Measurements from ENCODE around the gene NTN4. TPM values are rescaled to one million over a fixed set of nuclear protein-coding genes. Genes with fewer than 3 reads are reported as not detected.

NTN4 gene
- polyA plus RNA-seq (2013, experiment 1 of 2), result 0.73 TPM
- 0.70 TPM for polyA plus RNA-seq (2013, experiment 2 of 2)

DNA sequence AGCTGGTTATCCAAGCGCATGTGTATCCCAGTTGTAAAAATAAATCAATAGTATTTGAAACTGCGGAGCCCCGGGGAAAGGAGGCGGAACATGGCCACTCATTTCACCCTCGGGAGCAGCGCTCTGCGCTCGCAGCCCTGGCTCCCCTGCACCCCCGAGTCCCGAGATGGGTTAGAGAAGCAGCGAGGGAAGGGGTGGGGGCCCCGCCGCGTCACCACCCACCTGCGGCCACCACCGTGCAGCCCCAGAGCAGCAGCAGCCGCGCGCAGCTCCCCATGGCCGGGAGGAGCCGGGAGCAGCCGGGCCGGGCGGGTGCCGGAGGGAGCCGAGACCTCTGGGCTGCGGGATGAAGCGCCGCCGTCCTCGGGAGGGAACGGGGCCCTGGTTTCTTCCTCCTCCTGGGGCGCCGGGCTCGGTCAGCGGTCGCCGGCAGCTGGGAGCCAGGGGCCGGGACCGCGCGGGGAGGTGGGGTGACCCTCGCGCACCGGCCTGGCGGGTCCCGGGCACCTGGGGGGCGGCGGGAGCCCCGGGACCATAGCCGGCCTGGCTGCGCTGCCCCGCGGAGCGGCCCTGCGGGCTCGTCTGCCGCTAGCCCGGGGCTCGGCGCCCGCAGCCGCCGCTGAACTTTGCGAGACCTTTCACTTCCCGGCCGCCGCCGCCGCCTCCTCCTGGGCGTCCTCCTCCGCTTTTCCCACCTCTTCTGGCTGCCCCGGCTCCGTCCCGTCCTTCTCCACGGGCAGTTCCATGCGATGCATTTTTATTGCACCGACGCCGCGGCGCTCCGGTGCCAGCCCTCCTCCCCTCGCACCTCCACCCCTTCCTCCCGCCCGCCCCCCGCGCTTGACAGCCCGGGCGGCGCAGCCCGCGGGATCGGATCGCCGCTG, at the start of gene NTN4:
Gene NTN4 (minus strand): TSS at position 732 of the 884 bp plus-strand sequence. CDS start 455 bp downstream, at position 277.
- H3K36me3 ChIP-seq (ENCODE audit: control insufficient read depth, insufficient read depth, low read length), result no peaks in the 10 kb centered on the region
- WGBS (ENCODE audit: extremely low coverage, insufficient coverage, low lambda C conversion rate), result no CpG with 5 or more reads among the region's 96 CpGs
- peak within 1 kb of the TSS; percentile 90 for H3K18ac ChIP-seq (ENCODE audit: low read length)
- H3K4me3 ChIP-seq (ENCODE audit: low read length), result peak within 1 kb of the TSS; percentile 64
- no peak within 1 kb of the TSS for H2AK5ac ChIP-seq (ENCODE audit: low read length)
- H3K27ac ChIP-seq (ENCODE audit: low read depth, low read length), result no peak within 1 kb of the TSS
- H4K5ac ChIP-seq (ENCODE audit: low read length), result no peak within 1 kb of the TSS
- H3K9ac ChIP-seq (ENCODE audit: low read length), result peak within 1 kb of the TSS; percentile 75
- no peaks in the 10 kb centered on the region for H3K4me1 ChIP-seq (ENCODE audit: control insufficient read depth, low read depth, low read length)
- peak within 1 kb of the TSS; percentile 95 for H3K23ac ChIP-seq (ENCODE audit: low read length)
- H4K8ac ChIP-seq (ENCODE audit: low read depth, low read length), result no peak within 1 kb of the TSS
- DNase-seq, result peak; percentile 49
- peaks cover 3% of the 10 kb centered on the region for H3K27me3 ChIP-seq (ENCODE audit: insufficient read depth, low read length, poor library complexity)
- H2BK120ac ChIP-seq (ENCODE audit: low read depth, low read length), result peak within 1 kb of the TSS; percentile 55
- H2BK5ac ChIP-seq (ENCODE audit: low read length), result no peak within 1 kb of the TSS
- no peaks in the 10 kb centered on the region for H3K79me1 ChIP-seq (ENCODE audit: low read length)
- H3K56ac ChIP-seq (ENCODE audit: low read length), result peak within 1 kb of the TSS; percentile 87
- peak within 1 kb of the TSS; percentile 23 for H2BK15ac ChIP-seq (replicated peaks; ENCODE audit: low read depth)
- no peaks in the 10 kb centered on the region for H3K79me2 ChIP-seq (ENCODE audit: control insufficient read depth, insufficient read depth, low read length)
- peak within 1 kb of the TSS; percentile 86 for H3K4ac ChIP-seq (ENCODE audit: low read depth, low read length)
- H3K4me2 ChIP-seq (ENCODE audit: low read length), result peak within 1 kb of the TSS; percentile 70

DNA sequence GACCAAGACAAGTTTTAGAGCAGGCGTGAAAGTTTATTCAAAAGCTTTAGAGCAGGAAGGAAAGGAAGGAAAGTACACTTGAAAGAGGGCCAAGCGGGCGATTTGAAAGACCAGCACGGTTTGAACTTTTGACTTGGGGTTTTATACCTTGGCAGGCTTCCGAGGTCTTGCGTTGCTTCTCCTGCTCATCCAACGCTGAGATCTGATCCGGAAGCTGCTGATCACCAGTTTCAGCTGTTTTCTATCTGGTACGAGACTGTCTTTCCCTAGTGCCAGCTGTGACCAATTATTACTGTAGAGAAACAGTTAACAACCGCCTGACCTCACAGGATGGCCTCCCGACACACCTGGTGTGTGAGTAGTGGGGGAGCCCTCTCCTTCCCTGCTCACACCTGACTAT, 47.6 kb upstream of the NTN4 start:
- Histone ChIP-seq H4K8ac (ENCODE audit: low read depth, low read length) (no peak overlapping the region), H3K4me1 (ENCODE audit: control insufficient read depth, low read depth, low read length) (no peaks in the 10 kb centered on the region), H3K23ac (ENCODE audit: low read length) (no peak overlapping the region), H3K27ac (ENCODE audit: low read depth, low read length) (no peak overlapping the region), H3K56ac (ENCODE audit: low read length) (no peak overlapping the region), H3K4me3 (ENCODE audit: low read length) (no peak overlapping the region), H3K4me2 (ENCODE audit: low read length) (no peak overlapping the region), H3K79me2 (ENCODE audit: control insufficient read depth, insufficient read depth, low read length) (no peaks in the 10 kb centered on the region), H3K4ac (ENCODE audit: low read depth, low read length) (no peak overlapping the region), H3K36me3 (ENCODE audit: control insufficient read depth, insufficient read depth, low read length) (no peaks in the 10 kb centered on the region), H4K5ac (ENCODE audit: low read length) (no peak overlapping the region), H2BK15ac (replicated peaks; ENCODE audit: low read depth) (no peak overlapping the region), H2BK120ac (ENCODE audit: low read depth, low read length) (no peak overlapping the region), H3K18ac (ENCODE audit: low read length) (no peak overlapping the region), H3K9ac (ENCODE audit: low read length) (no peak overlapping the region), H3K27me3 (ENCODE audit: insufficient read depth, low read length, poor library complexity) (no peaks in the 10 kb centered on the region), H2BK5ac (ENCODE audit: low read length) (no peak overlapping the region), H2AK5ac (ENCODE audit: low read length) (no peak overlapping the region), H3K79me1 (ENCODE audit: low read length) (no peaks in the 10 kb centered on the region)
- DNase-seq, result no peak
- no CpG with 5 or more reads among the region's 11 CpGs for WGBS (ENCODE audit: extremely low coverage, insufficient coverage, low lambda C conversion rate)

DNA sequence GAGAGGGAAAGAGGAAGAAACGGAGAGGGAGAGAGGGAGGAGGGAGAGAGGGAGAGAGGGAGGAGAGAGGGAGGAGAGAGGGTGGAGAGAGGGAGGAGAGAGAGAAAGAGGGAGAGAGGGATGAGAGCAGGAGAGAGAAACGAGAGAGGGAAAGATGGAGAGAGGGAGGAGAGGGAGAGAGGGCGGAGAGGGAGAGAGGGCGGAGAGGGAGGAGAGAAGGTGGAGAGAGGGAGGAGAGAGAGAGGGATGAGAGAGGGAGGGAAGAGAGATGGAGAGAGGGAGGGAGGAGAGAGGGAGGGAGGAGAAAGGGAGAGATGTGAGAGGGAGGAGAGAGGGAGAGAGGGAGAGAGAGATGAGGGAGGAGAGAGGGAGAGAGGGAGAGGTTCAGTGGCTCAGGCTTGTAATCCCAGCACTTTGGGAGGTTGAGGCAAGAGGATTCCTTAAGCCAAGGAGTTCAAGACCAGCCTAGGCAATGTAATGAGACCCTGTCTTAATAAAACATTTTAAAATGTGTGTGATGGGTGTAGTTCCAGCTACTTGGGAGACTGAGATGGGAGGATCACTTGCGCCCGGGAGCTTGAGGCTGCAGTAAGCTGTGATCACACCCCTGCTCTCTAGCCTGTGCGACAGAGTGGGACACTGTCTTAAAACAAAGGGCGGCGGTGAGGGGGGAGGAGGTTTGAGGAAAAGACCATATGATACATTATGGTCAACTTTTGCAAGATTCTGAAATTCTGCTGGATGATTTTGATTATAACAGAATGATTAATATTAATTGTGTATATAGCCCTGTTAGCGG, 46.9 kb upstream of the NTN4 start:
- Histone ChIP-seq H3K4me2 (ENCODE audit: low read length) (no peak overlapping the region), H3K27ac (ENCODE audit: low read depth, low read length) (no peak overlapping the region), H2BK5ac (ENCODE audit: low read length) (no peak overlapping the region), H3K79me1 (ENCODE audit: low read length) (no peaks in the 10 kb centered on the region), H3K79me2 (ENCODE audit: control insufficient read depth, insufficient read depth, low read length) (no peaks in the 10 kb centered on the region), H2BK120ac (ENCODE audit: low read depth, low read length) (no peak overlapping the region), H3K4me3 (ENCODE audit: low read length) (no peak overlapping the region), H3K9ac (ENCODE audit: low read length) (no peak overlapping the region), H3K4me1 (ENCODE audit: control insufficient read depth, low read depth, low read length) (no peaks in the 10 kb centered on the region), H4K8ac (ENCODE audit: low read depth, low read length) (no peak overlapping the region), H3K36me3 (ENCODE audit: control insufficient read depth, insufficient read depth, low read length) (no peaks in the 10 kb centered on the region), H2AK5ac (ENCODE audit: low read length) (no peak overlapping the region), H3K23ac (ENCODE audit: low read length) (no peak overlapping the region), H3K4ac (ENCODE audit: low read depth, low read length) (no peak overlapping the region), H3K18ac (ENCODE audit: low read length) (no peak overlapping the region), H3K56ac (ENCODE audit: low read length) (no peak overlapping the region), H4K5ac (ENCODE audit: low read length) (no peak overlapping the region), H2BK15ac (replicated peaks; ENCODE audit: low read depth) (no peak overlapping the region), H3K27me3 (ENCODE audit: insufficient read depth, low read length, poor library complexity) (no peaks in the 10 kb centered on the region)
- 72% methylated on average over 2 of the region's 10 CpGs for WGBS (ENCODE audit: extremely low coverage, insufficient coverage, low lambda C conversion rate)
- DNase-seq, result no peak

DNA sequence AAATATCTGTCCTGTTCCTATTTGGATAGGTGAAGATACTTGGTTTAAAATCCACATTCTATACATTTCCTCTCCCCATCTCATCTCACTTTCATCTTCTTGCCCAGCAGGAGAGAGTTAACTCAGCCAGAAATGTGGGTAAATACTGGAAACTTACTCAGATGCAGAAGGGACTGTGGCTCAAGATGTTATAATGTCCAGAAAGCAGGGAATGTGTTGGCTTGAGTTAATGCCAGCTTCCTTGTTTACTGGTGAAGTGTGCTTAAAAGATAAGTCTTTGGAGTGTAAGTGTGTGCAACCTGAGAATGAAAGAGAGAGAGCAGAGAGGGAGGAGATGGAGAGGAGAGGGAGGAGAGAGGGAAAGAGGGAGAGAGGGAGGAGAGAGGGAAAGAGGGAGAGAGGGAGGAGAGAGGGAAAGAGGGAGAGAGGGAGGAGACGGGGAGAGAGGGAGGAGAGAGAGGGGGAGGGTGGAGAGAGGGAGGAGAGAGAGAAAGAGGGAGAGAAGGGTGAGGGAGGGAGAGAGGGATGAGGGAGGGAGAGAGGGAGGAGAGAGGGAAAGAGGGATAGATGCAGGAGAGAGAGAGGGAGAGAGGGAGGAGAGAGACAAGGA, 46.2 kb upstream of the NTN4 start:
- Histone ChIP-seq H3K27ac (ENCODE audit: low read depth, low read length) (no peak overlapping the region), H3K4me2 (ENCODE audit: low read length) (no peak overlapping the region), H2BK15ac (replicated peaks; ENCODE audit: low read depth) (no peak overlapping the region), H3K4me1 (ENCODE audit: control insufficient read depth, low read depth, low read length) (no peaks in the 10 kb centered on the region), H2AK5ac (ENCODE audit: low read length) (no peak overlapping the region), H3K36me3 (ENCODE audit: control insufficient read depth, insufficient read depth, low read length) (no peaks in the 10 kb centered on the region), H3K4ac (ENCODE audit: low read depth, low read length) (no peak overlapping the region), H4K8ac (ENCODE audit: low read depth, low read length) (no peak overlapping the region), H2BK120ac (ENCODE audit: low read depth, low read length) (no peak overlapping the region), H3K18ac (ENCODE audit: low read length) (no peak overlapping the region), H3K4me3 (ENCODE audit: low read length) (no peak overlapping the region), H3K23ac (ENCODE audit: low read length) (no peak overlapping the region), H3K27me3 (ENCODE audit: insufficient read depth, low read length, poor library complexity) (no peaks in the 10 kb centered on the region), H3K79me1 (ENCODE audit: low read length) (no peaks in the 10 kb centered on the region), H3K79me2 (ENCODE audit: control insufficient read depth, insufficient read depth, low read length) (no peaks in the 10 kb centered on the region), H3K9ac (ENCODE audit: low read length) (no peak overlapping the region), H3K56ac (ENCODE audit: low read length) (no peak overlapping the region), H2BK5ac (ENCODE audit: low read length) (no peak overlapping the region), H4K5ac (ENCODE audit: low read length) (no peak overlapping the region)
- DNase-seq, result no peak
- WGBS (ENCODE audit: extremely low coverage, insufficient coverage, low lambda C conversion rate), result no CpG with 5 or more reads among the region's 1 CpG

DNA sequence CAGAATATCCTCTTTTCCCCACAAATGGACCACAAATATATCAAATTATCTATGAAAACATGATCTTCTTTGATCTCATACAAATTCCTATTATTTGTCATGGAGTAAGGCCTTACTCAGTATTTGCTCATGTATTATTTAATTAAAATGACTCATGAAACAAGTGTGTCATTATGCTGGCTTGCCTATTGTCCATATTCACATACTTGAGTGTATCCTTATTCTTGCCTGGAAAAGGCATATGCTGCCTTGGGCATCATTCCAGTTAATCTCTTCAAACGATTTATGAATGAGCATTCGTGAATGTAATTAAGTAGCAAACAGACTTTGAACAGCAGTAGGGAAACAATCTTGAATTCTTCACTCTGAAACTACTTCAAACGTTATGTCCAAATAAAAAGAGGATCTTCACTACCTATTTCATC, 45.6 kb upstream of the NTN4 start:
- no peak overlapping the region for H2BK15ac ChIP-seq (replicated peaks; ENCODE audit: low read depth)
- no peaks in the 10 kb centered on the region for H3K79me2 ChIP-seq (ENCODE audit: control insufficient read depth, insufficient read depth, low read length)
- DNase-seq, result no peak
- no peak overlapping the region for H3K56ac ChIP-seq (ENCODE audit: low read length)
- no peaks in the 10 kb centered on the region for H3K36me3 ChIP-seq (ENCODE audit: control insufficient read depth, insufficient read depth, low read length)
- H4K8ac ChIP-seq (ENCODE audit: low read depth, low read length), result no peak overlapping the region
- H3K23ac ChIP-seq (ENCODE audit: low read length), result no peak overlapping the region
- H2BK120ac ChIP-seq (ENCODE audit: low read depth, low read length), result no peak overlapping the region
- H2BK5ac ChIP-seq (ENCODE audit: low read length), result no peak overlapping the region
- H4K5ac ChIP-seq (ENCODE audit: low read length), result no peak overlapping the region
- H3K27ac ChIP-seq (ENCODE audit: low read depth, low read length), result no peak overlapping the region
- no peak overlapping the region for H3K18ac ChIP-seq (ENCODE audit: low read length)
- H3K9ac ChIP-seq (ENCODE audit: low read length), result no peak overlapping the region
- H2AK5ac ChIP-seq (ENCODE audit: low read length), result no peak overlapping the region
- H3K4me3 ChIP-seq (ENCODE audit: low read length), result no peak overlapping the region
- no peak overlapping the region for H3K4ac ChIP-seq (ENCODE audit: low read depth, low read length)
- no peaks in the 10 kb centered on the region for H3K4me1 ChIP-seq (ENCODE audit: control insufficient read depth, low read depth, low read length)
- no peak overlapping the region for H3K4me2 ChIP-seq (ENCODE audit: low read length)
- WGBS (ENCODE audit: extremely low coverage, insufficient coverage, low lambda C conversion rate), result no CpG with 5 or more reads among the region's 3 CpGs
- H3K27me3 ChIP-seq (ENCODE audit: insufficient read depth, low read length, poor library complexity), result no peaks in the 10 kb centered on the region
- H3K79me1 ChIP-seq (ENCODE audit: low read length), result no peaks in the 10 kb centered on the region
